WI38 (cell line): Measurements from ENCODE around the gene C1QL1.

ENCODE experiments used
- H3K4me3 ChIP-seq: 2 replicates; pipeline ENCODE4 v1.5.1; 2011; ENCODE audit warnings: low read depth, mild to moderate bottlenecking, control low read depth, low read length
- CTCF ChIP-seq: IDR thresholded peaks from 2 replicates; pipeline ENCODE4 v1.5.1; 2012; ENCODE audit warnings: low read depth, mild to moderate bottlenecking, control low read depth, low read length

The C1QL1 gene

GRCh38 chr17:44917456-44917855 is 50.6 kb downstream of the C1QL1 start:
- H3K4me3 ChIP-seq: no peak overlapping the region
- no peak for TF ChIP-seq CTCF

GRCh38 chr17:44916781-44917241 is 51.3 kb downstream of the C1QL1 start:
- no peak for TF ChIP-seq CTCF
- H3K4me3 ChIP-seq: no peak overlapping the region

- H3K4me3 ChIP-seq: no peak overlapping the region
- no peak for TF ChIP-seq CTCF
Measured at GRCh38 chr17:44915862-44916780, 52.0 kb downstream of the C1QL1 start.

- TF ChIP-seq CTCF: no peak
- no peak within 1 kb of the TSS for H3K4me3 ChIP-seq
Measured at GRCh38 chr17:44915321-44915726, 52.8 kb downstream of the C1QL1 start, which contains the start of gene GFAP. GFAP (minus strand) TSS chr17:44915500; CDS start chr17:44915486, 14 bp downstream.

- H3K4me3 ChIP-seq: no peak overlapping the region
- no peak for TF ChIP-seq CTCF
Measured at GRCh38 chr17:44914698-44915271, 53.3 kb downstream of the C1QL1 start.

- no peak overlapping the region for H3K4me3 ChIP-seq
- no peak for TF ChIP-seq CTCF
Measured at GRCh38 chr17:44914148-44914547, 54.0 kb downstream of the C1QL1 start.

- no peak overlapping the region for H3K4me3 ChIP-seq
- no peak for TF ChIP-seq CTCF
Measured at GRCh38 chr17:44913676-44914075, 54.4 kb downstream of the C1QL1 start.
